Measurements from ENCODE around the gene PRPF6. TPM values are rescaled to one million over a fixed set of nuclear protein-coding genes. Genes with fewer than 3 reads are reported as not detected.
A peak's percentile ranks its signal among the peaks of the same experiment; 100 is the strongest.
"Not testable (repeated sequence)": the region's sequence is repeated elsewhere in the genome, so short reads cannot be mapped to it uniquely, and the experiment has no call there.

Gene PRPF6
- total RNA-seq, 4 donors from 2014 or later = 34.1 to 57.4 (median 45.8) TPM

GRCh38 chr20:63972312-63973159 lies 8.4 kb upstream of the PRPF6 start:
- H3K36me3 ChIP-seq = peaks cover 0 to 30% (median 1%) of the 10 kb centered on the region in 3 donors
- WGBS, 2 donors = 68 to 77% methylated on average over 13 to 16 of the region's 18 CpGs
- TF ChIP-seq POLR2A (IDR thresholded peaks at IDR 0.05) = no peak
- no peaks in the 10 kb centered on the region for H3K27me3 ChIP-seq
- H3K9me3 ChIP-seq = no peaks in the 10 kb centered on the region
- H3K4me3 ChIP-seq = no peak overlapping the region
- H3K4me1 ChIP-seq = peaks cover 23 to 46% (median 23%) of the 10 kb centered on the region in 3 donors
- peak overlapping the region in 2 of 4 donors; percentile 21 to 45 for H3K27ac ChIP-seq
- intact Hi-C loops (cut with DNase I) = loop anchor here (5.0 kb wide), 1 partner anchor 435 kb away; the partner anchor contains the start of gene PTK6
- DNase-seq = no peak

DNA sequence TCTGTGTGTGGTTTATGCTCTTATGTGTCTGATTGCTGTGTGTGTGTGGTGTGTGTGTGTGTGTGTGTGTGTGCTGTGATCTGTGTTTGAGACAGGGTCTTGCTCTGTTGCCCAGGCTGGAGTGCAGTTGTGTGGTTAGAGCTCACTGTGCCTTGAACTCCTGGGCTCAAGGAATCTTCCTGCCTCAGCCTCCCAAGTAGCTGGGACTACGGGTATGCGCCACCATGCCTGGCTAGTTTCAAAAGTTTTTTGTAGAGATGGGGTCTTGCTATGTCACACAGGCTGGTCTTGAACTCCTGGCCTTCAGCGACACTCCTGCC lies 7.8 kb upstream of the PRPF6 start:
- Histone ChIP-seq H3K4me1 (peaks cover 26 to 46% (median 29%) of the 10 kb centered on the region in 3 donors), H3K27ac (peak overlapping the region in 2 of 4 donors; percentile 64 to 78), H3K27me3 (no peaks in the 10 kb centered on the region), H3K9me3 (no peaks in the 10 kb centered on the region), H3K36me3 (peaks cover 0 to 25% (median 0%) of the 10 kb centered on the region in 3 donors), H3K4me3 (no peak overlapping the region)
- 90 to 100% methylated on average over 1 to 3 of the region's 3 CpGs for WGBS, 2 donors
- intact Hi-C loops (cut with DNase I) = loop anchor here (5.0 kb wide), 1 partner anchor 436 kb away; the partner anchor contains the start of gene PTK6
- DNase-seq = no peak
- TF ChIP-seq CTCF (IDR thresholded peaks at IDR 0.05) = no peak
- no peak for TF ChIP-seq POLR2A (IDR thresholded peaks at IDR 0.05)

- H3K9me3 ChIP-seq = no peaks in the 10 kb centered on the region
- intact Hi-C loops (cut with DNase I) = loop anchor here (5.0 kb wide), 1 partner anchor 437 kb away; the partner anchor contains the start of gene PTK6
- peak overlapping the region in 3 of 4 donors; percentile 49 to 78 (median 64) for H3K27ac ChIP-seq
- H3K36me3 ChIP-seq = peaks cover 0 to 24% (median 0%) of the 10 kb centered on the region in 3 donors
- no peaks in the 10 kb centered on the region for H3K27me3 ChIP-seq
- TF ChIP-seq CTCF (IDR thresholded peaks at IDR 0.05) (peak; percentile 93 to 100 (median 96)), POLR2A (IDR thresholded peaks at IDR 0.05) (no peak)
- 8 to 29% methylated on average over 15 to 28 of the region's 37 CpGs for WGBS, 2 donors
- peaks cover 25 to 46% (median 29%) of the 10 kb centered on the region in 3 donors for H3K4me1 ChIP-seq
- DNase-seq = no peak
- peak overlapping the region in 3 of 4 donors; percentile 31 to 63 (median 35) for H3K4me3 ChIP-seq
Measured at GRCh38 chr20:63973636-63974401, 7.1 kb upstream of the PRPF6 start.

DNA sequence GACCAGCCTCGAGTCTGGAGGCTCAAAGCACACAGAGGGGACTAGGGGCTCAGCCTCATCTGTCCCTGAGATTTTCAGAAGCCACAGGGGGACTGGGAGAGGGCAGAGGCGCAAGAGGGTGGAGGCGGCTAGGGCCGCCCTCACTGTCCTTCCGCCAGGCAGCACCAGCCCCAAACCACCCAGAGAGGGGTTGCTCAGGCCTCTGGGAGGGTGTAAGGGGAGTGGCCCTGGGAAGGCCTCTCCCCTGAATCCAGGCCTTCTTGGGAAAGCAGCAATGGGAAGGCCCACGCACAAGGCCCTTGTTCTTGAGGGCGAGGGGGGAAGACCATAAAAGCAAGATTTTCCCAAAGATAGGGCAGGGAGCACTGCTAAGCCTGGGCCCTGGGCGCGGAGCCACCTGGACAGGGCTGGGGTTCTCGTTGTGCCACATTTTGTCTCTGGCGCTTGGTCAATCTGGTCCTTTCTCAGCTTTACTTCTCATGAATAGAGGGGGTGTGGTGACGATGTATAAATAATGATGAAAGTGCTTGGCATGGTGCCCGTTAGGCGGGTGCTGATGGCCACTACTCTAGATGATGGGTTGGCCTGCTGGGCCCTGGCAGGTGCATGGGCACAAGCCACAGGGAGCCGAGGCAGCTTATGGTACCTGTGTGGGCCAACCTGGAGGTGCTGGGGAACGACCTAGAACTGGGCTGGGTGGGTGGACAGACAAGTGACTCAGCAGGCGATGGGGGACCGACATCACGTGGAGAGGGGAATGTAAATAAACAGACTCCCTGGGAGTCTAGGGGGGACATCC lies 6.3 kb upstream of the PRPF6 start:
- intact Hi-C loops (cut with DNase I) = loop anchor here (5.0 kb wide), 1 partner anchor 437 kb away; the partner anchor contains the start of gene PTK6
- Histone ChIP-seq H3K4me3 (no peak overlapping the region), H3K27ac (peak overlapping the region in 2 of 4 donors; percentile 49 to 64), H3K36me3 (peaks cover 0 to 24% (median 0%) of the 10 kb centered on the region in 3 donors), H3K9me3 (no peaks in the 10 kb centered on the region), H3K4me1 (peaks cover 23 to 49% (median 31%) of the 10 kb centered on the region in 3 donors), H3K27me3 (no peaks in the 10 kb centered on the region)
- 58 to 67% methylated on average over 14 to 16 of the region's 19 CpGs for WGBS, 2 donors
- no peak for DNase-seq
- TF ChIP-seq POLR2A (IDR thresholded peaks at IDR 0.05) = no peak
- no peak for TF ChIP-seq CTCF (IDR thresholded peaks at IDR 0.05)

- peaks cover 30 to 56% (median 37%) of the 10 kb centered on the region in 3 donors for H3K4me1 ChIP-seq
Measured at GRCh38 chr20:63976511-63976910, 4.4 kb upstream of the PRPF6 start.

More at GRCh38 chr20:63976511-63976910, 4.4 kb upstream of the PRPF6 start:
- intact Hi-C loops (cut with DNase I); H3K27ac ChIP-seq; H3K4me3 ChIP-seq; H3K9me3 ChIP-seq; H3K27me3 ChIP-seq; DNase-seq: not testable (repeated sequence)
- 90 to 95% methylated on average over 6 to 7 of the region's 7 CpGs for WGBS, 2 donors
- H3K36me3 ChIP-seq = peaks cover 0 to 24% (median 0%) of the 10 kb centered on the region in 3 donors

Measured in esophagus squamous epithelium (tissue), 5 donors.